Breast epithelium (tissue), 4 donors: Measurements from ENCODE around the gene TGIF2. TPM values are rescaled to one million over a fixed set of nuclear protein-coding genes. Genes with fewer than 3 reads are reported as not detected.

ENCODE experiments used
- DNase-seq, 2 donors: peaks; one replicate each; pipeline ENCODE4 v3.0.0-alpha.2; 2019; ENCODE audit warnings: low spot score in 2 of 2
- H3K27ac ChIP-seq, 2 donors: fragments of 200-600 bp; sonication (generic) in 1 of 2; one replicate each; pipeline ENCODE4 v1.5.1; 2016 to 2019; ENCODE audit warnings: mild to moderate bottlenecking in 1 of 2
- H3K27me3 ChIP-seq, 2 donors: fragments of 200-600 bp; sonication (generic) in 1 of 2; one replicate each; pipeline versions ENCODE4 v1.5.1 to v1.6.0; 2017 to 2019; ENCODE audit warnings: control low read depth in 1 of 2, mild to moderate bottlenecking in 1 of 2
- H3K36me3 ChIP-seq: fragments of 200-600 bp; one replicate; pipeline ENCODE4 v1.5.1; 2019
- H3K4me1 ChIP-seq, 2 donors: fragments of 200-600 bp; sonication (generic); one replicate each; pipeline ENCODE4 v1.5.1; 2016 to 2019; ENCODE audit warnings: control low read depth in 1 of 2
- H3K4me3 ChIP-seq, 3 donors: fragments of 200-600 bp; sonication (generic); 1 replicate in 2 of 3; 2 replicates in 1 of 3; pipeline ENCODE4 v1.5.1; 2016 to 2019; ENCODE audit warnings: mild to moderate bottlenecking in 3 of 3, moderate library complexity in 2 of 3
- H3K9me3 ChIP-seq, 2 donors: fragments of 200-600 bp; sonication (generic) in 1 of 2; one replicate each; pipeline ENCODE4 v1.5.1; 2016 to 2019; ENCODE audit warnings: control low read depth in 1 of 2
- CTCF ChIP-seq, 3 donors: fragments of 450-650 bp; IDR thresholded peaks; one replicate each; pipeline ENCODE4 v1.5.1; 2016 to 2017; ENCODE audit warnings: antibody characterized with exemption in 3 of 3, mild to moderate bottlenecking in 3 of 3, moderate library complexity in 3 of 3
- POLR2A ChIP-seq: fragments of 450-650 bp; IDR thresholded peaks from one replicate; pipeline ENCODE4 v1.6.1; 2016; ENCODE audit warnings: antibody characterized with exemption, mild to moderate bottlenecking, moderate library complexity
- POLR2AphosphoS5 ChIP-seq, 3 donors: sonication (generic); formaldehyde crosslinking; IDR thresholded peaks; one replicate each; pipeline ENCODE4 v1.6.1; 2017; ENCODE audit warnings: antibody characterized with exemption in 3 of 3
- intact Hi-C: fragments of 100-400 bp; cut with DNase I; formaldehyde crosslinking; loops from one replicate; pipeline ENCODE4 v1.15.1; 2023; ENCODE audit warnings: low total_unique reads
- total RNA-seq, 3 donors: library from RNA; depleted of rRNA; stranded (reverse); fragments of >200 nt; gene quantifications; one replicate each; pipeline ENCODE4 v1.1.0, GENCODE V29; 2016

TGIF2 gene
- total RNA-seq, 3 donors from 2014 or later = 9.9 to 14.3 (median 13.4) TPM

- no peak for TF ChIP-seq POLR2A
- no peak for TF ChIP-seq CTCF (IDR thresholded peaks at IDR 0.05)
- no peak for TF ChIP-seq POLR2AphosphoS5 (IDR thresholded peaks at IDR 0.05)
- Histone ChIP-seq H3K9me3 (no peaks in the 10 kb centered on the region), H3K36me3 (no peaks in the 10 kb centered on the region), H3K4me1 (peaks cover 0 to 7% of the 10 kb centered on the region in 2 donors), H3K27ac (peak overlapping the region; percentile 95 to 99), H3K4me3 (peak overlapping the region; percentile 78 to 97 (median 85)), H3K27me3 (no peaks in the 10 kb centered on the region)
- DNase-seq = no peak
- intact Hi-C loops = no loop called here
Measured at GRCh38 chr20:36544134-36545018, 29.0 kb upstream of the TGIF2 start.

- peak overlapping the region in 1 of 3 donors; percentile 16 for H3K4me3 ChIP-seq
- intact Hi-C loops = no loop called here
- peaks cover 0 to 7% of the 10 kb centered on the region in 2 donors for H3K4me1 ChIP-seq
- TF ChIP-seq CTCF (IDR thresholded peaks at IDR 0.05) (no peak), POLR2A (no peak), POLR2AphosphoS5 (IDR thresholded peaks at IDR 0.05) (no peak)
- no peaks in the 10 kb centered on the region for H3K27me3 ChIP-seq
- no peaks in the 10 kb centered on the region for H3K36me3 ChIP-seq
- peak overlapping the region; percentile 44 to 54 for H3K27ac ChIP-seq
- H3K9me3 ChIP-seq = no peaks in the 10 kb centered on the region
- no peak for DNase-seq
Measured at GRCh38 chr20:36546111-36546736, 27.2 kb upstream of the TGIF2 start.

- DNase-seq = no peak
- TF ChIP-seq CTCF (IDR thresholded peaks at IDR 0.05) = no peak
- TF ChIP-seq POLR2AphosphoS5 (IDR thresholded peaks at IDR 0.05) = no peak
- no peak for TF ChIP-seq POLR2A
- Histone ChIP-seq H3K27me3 (no peaks in the 10 kb centered on the region), H3K27ac (peak overlapping the region in 1 of 2 donors; percentile 6), H3K36me3 (no peaks in the 10 kb centered on the region), H3K4me1 (peaks cover 0 to 7% of the 10 kb centered on the region in 2 donors), H3K4me3 (no peak overlapping the region), H3K9me3 (no peaks in the 10 kb centered on the region)
- intact Hi-C loops = no loop called here
Measured at GRCh38 chr20:36547186-36548005, 26.0 kb upstream of the TGIF2 start.

GRCh38 chr20:36548006-36548315 lies 25.4 kb upstream of the TGIF2 start:
- H3K4me3 ChIP-seq = no peak overlapping the region
- peaks cover 0 to 7% of the 10 kb centered on the region in 2 donors for H3K4me1 ChIP-seq
- DNase-seq = no peak
- TF ChIP-seq CTCF (IDR thresholded peaks at IDR 0.05) (no peak), POLR2A (no peak), POLR2AphosphoS5 (IDR thresholded peaks at IDR 0.05) (no peak)
- H3K9me3 ChIP-seq = no peaks in the 10 kb centered on the region
- no peaks in the 10 kb centered on the region for H3K36me3 ChIP-seq
- H3K27me3 ChIP-seq = no peaks in the 10 kb centered on the region
- intact Hi-C loops = no loop called here
- peak overlapping the region in 1 of 2 donors; percentile 8 for H3K27ac ChIP-seq
